ENCODE data around the gene COLEC12. TPM values are rescaled to one million over a fixed set of nuclear protein-coding genes. Genes with fewer than 3 reads are reported as not detected.

Gene COLEC12
- total and polyA plus RNA-seq, 12 donors: 1.5 to 19.5 (median 8.6) TPM

DNA sequence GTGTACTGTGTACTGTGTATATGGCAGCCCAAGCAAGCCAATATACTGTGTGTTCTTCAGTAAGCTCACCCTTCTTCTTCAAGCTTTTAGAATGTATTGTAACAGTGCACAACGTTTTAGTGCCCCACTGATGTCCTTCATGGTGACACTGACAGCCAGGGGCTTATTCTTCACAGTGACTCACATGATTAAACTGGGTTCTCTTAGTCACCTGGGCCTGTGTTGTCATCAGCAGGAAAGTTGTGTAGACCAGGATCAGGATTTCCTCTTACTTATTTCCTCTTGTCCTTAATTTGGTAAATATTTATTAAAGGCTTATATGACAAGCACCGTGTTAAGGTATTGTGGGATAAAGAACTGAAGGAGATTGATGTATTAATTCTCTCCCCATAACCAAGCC is 164.8 kb downstream of the COLEC12 start:
- 51 to 57% (median 54%) methylated on average over 2 of the region's 2 CpGs for WGBS, 4 donors
- Histone ChIP-seq H3K4me3 (no peak overlapping the region), H3K36me3 (replicated peaks in 1 of 2) (no peaks in the 10 kb centered on the region), H3K27me3 (no peaks in the 10 kb centered on the region), H3K4me1 (replicated peaks in 1 of 2) (peaks cover 0 to 11% of the 10 kb centered on the region in 2 donors), H3K9me3 (replicated peaks in 1 of 3) (no peaks in the 10 kb centered on the region), H3K27ac (no peak overlapping the region)
- intact Hi-C loops (cut with DNase I): no loop called here
- TF ChIP-seq, protein P1, sequence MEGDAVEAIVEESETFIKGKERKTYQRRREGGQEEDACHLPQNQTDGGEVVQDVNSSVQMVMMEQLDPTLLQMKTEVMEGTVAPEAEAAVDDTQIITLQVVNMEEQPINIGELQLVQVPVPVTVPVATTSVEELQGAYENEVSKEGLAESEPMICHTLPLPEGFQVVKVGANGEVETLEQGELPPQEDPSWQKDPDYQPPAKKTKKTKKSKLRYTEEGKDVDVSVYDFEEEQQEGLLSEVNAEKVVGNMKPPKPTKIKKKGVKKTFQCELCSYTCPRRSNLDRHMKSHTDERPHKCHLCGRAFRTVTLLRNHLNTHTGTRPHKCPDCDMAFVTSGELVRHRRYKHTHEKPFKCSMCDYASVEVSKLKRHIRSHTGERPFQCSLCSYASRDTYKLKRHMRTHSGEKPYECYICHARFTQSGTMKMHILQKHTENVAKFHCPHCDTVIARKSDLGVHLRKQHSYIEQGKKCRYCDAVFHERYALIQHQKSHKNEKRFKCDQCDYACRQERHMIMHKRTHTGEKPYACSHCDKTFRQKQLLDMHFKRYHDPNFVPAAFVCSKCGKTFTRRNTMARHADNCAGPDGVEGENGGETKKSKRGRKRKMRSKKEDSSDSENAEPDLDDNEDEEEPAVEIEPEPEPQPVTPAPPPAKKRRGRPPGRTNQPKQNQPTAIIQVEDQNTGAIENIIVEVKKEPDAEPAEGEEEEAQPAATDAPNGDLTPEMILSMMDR (IDR thresholded peaks at IDR 0.05): no peak
- TF ChIP-seq POLR2A (IDR thresholded peaks at IDR 0.05): no peak
- DNase-seq: no peak

DNA sequence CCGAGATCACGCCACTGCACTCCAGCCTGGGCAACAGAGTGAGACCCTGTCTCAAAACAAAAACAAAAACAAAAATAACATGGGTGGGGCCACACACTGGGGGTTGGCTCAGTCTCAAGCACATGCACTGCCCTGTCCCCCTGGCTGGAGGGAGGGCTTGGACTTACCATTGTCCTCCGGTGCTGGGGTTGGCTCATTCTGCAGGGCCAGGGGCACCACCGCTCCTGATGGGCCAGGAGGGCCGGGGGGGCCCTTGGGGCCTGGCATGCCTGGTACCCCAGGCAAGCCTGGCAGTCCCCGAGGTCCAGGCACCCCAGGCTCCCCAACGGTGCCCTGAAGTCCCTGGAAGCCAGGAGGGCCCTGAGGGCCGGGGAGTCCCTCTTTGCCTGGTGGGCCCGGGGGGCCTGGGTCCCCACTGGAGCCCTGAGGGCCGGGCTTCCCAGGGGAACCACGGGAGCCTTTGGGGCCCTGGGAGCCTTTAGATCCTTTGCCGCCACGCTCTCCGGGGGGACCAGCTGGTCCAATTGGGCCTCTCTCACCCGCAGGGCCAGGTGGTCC is 165.8 kb downstream of the COLEC12 start:
- intact Hi-C loops (cut with DNase I): no loop called here
- no peaks in the 10 kb centered on the region for H3K9me3 ChIP-seq (replicated peaks in 1 of 3)
- DNase-seq: no peak
- H3K27ac ChIP-seq: no peak overlapping the region
- no peaks in the 10 kb centered on the region for H3K36me3 ChIP-seq (replicated peaks in 1 of 2)
- no peak overlapping the region for H3K4me3 ChIP-seq
- WGBS, 4 donors: 87 to 96% (median 95%) methylated on average over 5 to 15 of the region's 15 CpGs
- no peak for TF ChIP-seq POLR2A (IDR thresholded peaks at IDR 0.05)
- TF ChIP-seq, protein P1 (IDR thresholded peaks at IDR 0.05): no peak
- peaks cover 0 to under 1% of the 10 kb centered on the region in 2 donors for H3K4me1 ChIP-seq (replicated peaks in 1 of 2)
- no peaks in the 10 kb centered on the region for H3K27me3 ChIP-seq

DNA sequence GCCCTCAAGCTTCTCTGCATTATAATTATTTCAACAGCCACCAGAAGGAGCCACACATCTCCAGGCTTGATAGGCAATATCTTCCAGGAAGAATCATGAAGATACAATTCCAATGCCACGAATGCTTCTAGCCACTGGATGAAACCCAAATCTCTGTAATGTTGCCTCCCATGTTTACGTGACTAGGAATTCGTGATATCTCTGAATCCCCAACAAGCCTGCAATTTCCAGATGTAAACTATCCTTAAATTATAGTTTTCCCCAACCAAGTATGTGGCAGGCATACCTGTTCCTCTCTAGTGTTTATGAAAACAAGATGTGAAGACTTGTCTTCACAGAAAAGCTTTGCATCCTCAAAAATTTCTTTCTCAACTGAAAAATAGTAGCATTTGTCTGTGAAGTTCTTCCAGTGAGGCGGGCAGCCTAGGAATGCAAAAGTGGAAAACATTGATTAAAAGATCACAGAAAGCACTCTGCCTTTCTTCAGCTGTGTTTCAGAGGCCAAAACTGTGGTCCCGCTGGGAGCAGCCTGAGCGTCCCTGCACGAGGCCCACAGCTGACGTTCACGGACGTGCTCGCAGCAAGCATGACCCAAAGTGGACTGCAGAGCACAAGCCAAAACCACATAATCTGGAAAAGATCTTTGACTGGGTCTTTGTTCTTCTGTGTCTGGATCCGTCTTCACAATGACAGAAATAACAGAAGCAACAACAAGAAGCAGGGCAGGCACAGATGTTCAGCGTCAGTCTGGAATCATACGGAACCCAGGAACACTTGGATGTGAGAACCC is 167.6 kb downstream of the COLEC12 start:
- intact Hi-C loops (cut with DNase I): no loop called here
- WGBS, 4 donors: 72 to 81% (median 79%) methylated on average over 14 of the region's 14 CpGs
- Histone ChIP-seq H3K4me1 (replicated peaks in 1 of 2) (no peaks in the 10 kb centered on the region), H3K36me3 (replicated peaks in 1 of 2) (no peaks in the 10 kb centered on the region), H3K9me3 (replicated peaks in 1 of 3) (no peaks in the 10 kb centered on the region), H3K27ac (no peak overlapping the region), H3K4me3 (no peak overlapping the region), H3K27me3 (no peaks in the 10 kb centered on the region)
- no peak for TF ChIP-seq POLR2A (IDR thresholded peaks at IDR 0.05)
- TF ChIP-seq, protein P1 (IDR thresholded peaks at IDR 0.05): no peak
- no peak for DNase-seq

DNA sequence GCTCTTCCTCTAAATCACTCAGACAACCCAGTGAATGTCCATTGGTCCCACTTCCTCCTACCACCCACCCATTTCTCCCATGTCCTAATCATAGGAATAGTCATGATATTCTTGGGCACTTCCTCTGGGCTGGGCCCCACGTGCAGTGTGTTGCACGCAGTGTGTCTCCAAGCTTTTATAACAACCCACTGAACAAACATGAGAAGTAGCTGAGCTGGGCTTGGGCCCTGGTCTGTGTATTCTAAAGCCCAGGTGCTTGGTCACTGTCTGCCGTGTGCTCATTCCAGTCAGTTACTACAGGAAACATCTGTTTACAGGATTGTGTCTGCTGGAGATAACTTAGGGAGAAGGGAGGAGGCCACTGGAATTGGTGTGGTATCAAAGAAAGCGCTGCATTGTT is 168.5 kb downstream of the COLEC12 start:
- TF ChIP-seq, protein P1 (IDR thresholded peaks at IDR 0.05): no peak
- no peak for TF ChIP-seq POLR2A (IDR thresholded peaks at IDR 0.05)
- intact Hi-C loops (cut with DNase I): no loop called here
- peak in 4 of 7 donors; percentile 20 to 57 (median 26) for DNase-seq
- Histone ChIP-seq H3K4me1 (replicated peaks in 1 of 2) (no peaks in the 10 kb centered on the region), H3K27ac (peak overlapping the region in 1 of 5 donors; percentile 1), H3K9me3 (replicated peaks in 1 of 3) (no peaks in the 10 kb centered on the region), H3K36me3 (replicated peaks in 1 of 2) (no peaks in the 10 kb centered on the region), H3K27me3 (no peaks in the 10 kb centered on the region), H3K4me3 (no peak overlapping the region)
- WGBS, 4 donors: 49 to 66% (median 57%) methylated on average over 4 of the region's 4 CpGs
